WTC11 (cell line): ENCODE measurements around the gene OR2V1. TPM values are rescaled to one million over a fixed set of nuclear protein-coding genes. Genes with fewer than 3 reads are reported as not detected.

Experiments used
- ATAC-seq: fragments of 200-7000 bp; cut with Tn5 transposase; 2 replicates; pipeline ENCODE4 v1.10.0; 2021; ENCODE audit warnings: mild to moderate bottlenecking, moderate library complexity
- CTCF ChIA-PET: fragments of 300-600 bp; sonication (Branson Sonifier 250); formaldehyde crosslinking; loops from one replicate; lab custom pipeline; 2021; ENCODE audit warnings: antibody characterized with exemption; lab: Charles Lee
- POLR2A ChIA-PET: fragments of 350-600 bp; sonication (Branson Sonifier 250); formaldehyde crosslinking; loops from one replicate; lab custom pipeline; 2021; ENCODE audit warnings: antibody characterized with exemption; lab: Charles Lee
- DNase-seq: peaks from one replicate; pipeline ENCODE4 v3.0.0; 2021; ENCODE audit warnings: low spot score
- H3K27ac Mint-ChIP-seq: 2 replicates; pipeline ENCODE4 v1.8.0; 2021; ENCODE audit warnings: mixed read lengths
- H3K27me3 Mint-ChIP-seq: 2 replicates; pipeline ENCODE4 v1.8.0; 2021; ENCODE audit warnings: low read depth, mild to moderate bottlenecking, moderate library complexity, mixed read lengths
- H3K36me3 Mint-ChIP-seq: 2 replicates; pipeline ENCODE4 v1.8.0; 2021; ENCODE audit warnings: mixed read lengths
- H3K4me1 Mint-ChIP-seq: 2 replicates; pipeline ENCODE4 v1.8.0; 2022; ENCODE audit warnings: mixed read lengths
- H3K4me3 Mint-ChIP-seq: 2 replicates; pipeline ENCODE4 v1.8.0; 2021; ENCODE audit warnings: mild to moderate bottlenecking, moderate library complexity, mixed read lengths
- H3K9me3 Mint-ChIP-seq: 2 replicates; pipeline ENCODE4 v1.8.0; 2021; ENCODE audit warnings: mixed read lengths
- CDX4 ChIP-seq: fragments of 250-450 bp; sonication (Bioruptor Pico); IDR thresholded peaks from 2 replicates; pipeline ENCODE4 v1.9.0; 2021; ENCODE audit warnings: moderate library complexity, mild to moderate bottlenecking, inconsistent platforms, borderline replicate concordance
- CTCF ChIP-seq: fragments of 200-600 bp; IDR thresholded peaks from 2 replicates; pipeline ENCODE4 v1.8.0; 2022; ENCODE audit warnings: antibody characterized with exemption
- HMGA2 ChIP-seq: fragments of 250-450 bp; sonication (Bioruptor Pico); IDR thresholded peaks from 2 replicates; pipeline ENCODE4 v1.4.0; 2021; ENCODE audit warnings: mild to moderate bottlenecking, moderate library complexity
- JAZF1 ChIP-seq: fragments of 250-450 bp; sonication (Bioruptor Pico); IDR thresholded peaks from 2 replicates; pipeline ENCODE4 v1.9.0; 2021; ENCODE audit warnings: moderate library complexity, mild to moderate bottlenecking, inconsistent platforms
- JUN ChIP-seq: sonication (generic); formaldehyde crosslinking; IDR thresholded peaks from 2 replicates; pipeline ENCODE4 v1.8.0; 2023; ENCODE audit warnings: mild to moderate bottlenecking, missing genetic modification reagents
- NR1H2 ChIP-seq: sonication (generic); formaldehyde crosslinking; IDR thresholded peaks from 2 replicates; pipeline ENCODE4 v1.9.0; 2021; ENCODE audit warnings: mild to moderate bottlenecking, moderate library complexity, missing genetic modification reagents
- OVOL2 ChIP-seq: fragments of 250-450 bp; sonication (Bioruptor Pico); IDR thresholded peaks from 2 replicates; pipeline ENCODE4 v1.9.0; 2021; ENCODE audit warnings: mild to moderate bottlenecking, borderline replicate concordance
- PREB ChIP-seq: sonication (generic); formaldehyde crosslinking; IDR thresholded peaks from 2 replicates; pipeline ENCODE4 v1.8.1; 2022; ENCODE audit warnings: mild to moderate bottlenecking, missing genetic modification reagents, moderate library complexity, borderline replicate concordance
- RORB ChIP-seq: fragments of 250-450 bp; sonication (Bioruptor Pico); IDR thresholded peaks from 2 replicates; pipeline ENCODE4 v1.9.0; 2021; ENCODE audit warnings: mild to moderate bottlenecking
- SMAD4 ChIP-seq: sonication (generic); formaldehyde crosslinking; IDR thresholded peaks from 2 replicates; pipeline ENCODE4 v1.8.0; 2022; ENCODE audit warnings: mild to moderate bottlenecking, missing genetic modification reagents
- TEAD1 ChIP-seq: sonication (generic); formaldehyde crosslinking; IDR thresholded peaks from 2 replicates; pipeline ENCODE4 v1.8.0; 2022; ENCODE audit warnings: mild to moderate bottlenecking, missing genetic modification reagents
- TP53 ChIP-seq: sonication (generic); formaldehyde crosslinking; IDR thresholded peaks from 2 replicates; pipeline ENCODE4 v1.8.1; 2023; ENCODE audit warnings: mild to moderate bottlenecking, missing genetic modification reagents
- ZNF121 ChIP-seq: sonication (generic); formaldehyde crosslinking; IDR thresholded peaks from 2 replicates; pipeline ENCODE4 v1.8.0; 2023; ENCODE audit warnings: missing genetic modification reagents
- ZNF138 ChIP-seq: sonication (generic); formaldehyde crosslinking; conservative IDR thresholded peaks from 2 replicates; pipeline ENCODE4 v1.8.1; 2022; ENCODE audit warnings: mild to moderate bottlenecking, moderate library complexity, missing genetic modification reagents
- ZNF317 ChIP-seq: sonication (generic); formaldehyde crosslinking; IDR thresholded peaks from 2 replicates; pipeline ENCODE4 v1.8.1; 2023; ENCODE audit warnings: low read depth, mild to moderate bottlenecking, moderate library complexity, missing genetic modification reagents, borderline replicate concordance
- ZNF425 ChIP-seq: fragments of 250-450 bp; sonication (Bioruptor Pico); conservative IDR thresholded peaks from 2 replicates; pipeline ENCODE4 v1.9.0; 2021; ENCODE audit warnings: mild to moderate bottlenecking
- ZNF671 ChIP-seq: fragments of 250-450 bp; sonication (Bioruptor Pico); IDR thresholded peaks from 2 replicates; pipeline ENCODE4 v1.8.0; 2021; ENCODE audit warnings: mild to moderate bottlenecking
- total RNA-seq: library from RNA; stranded (reverse); gene quantifications from 3 replicates; pipeline ENCODE4 v1.2.3, GENCODE V29; 2021
- TF ChIP-seq, protein P1 (sequence below): sonication (generic); formaldehyde crosslinking; IDR thresholded peaks from 2 replicates; pipeline ENCODE4 v1.8.0; 2022; ENCODE audit warnings: mild to moderate bottlenecking, missing genetic modification reagents
- TF ChIP-seq, protein P2 (sequence below): fragments of 250-450 bp; sonication (Bioruptor Pico); IDR thresholded peaks from 2 replicates; pipeline ENCODE4 v1.8.0; 2021; ENCODE audit warnings: mild to moderate bottlenecking
- TF ChIP-seq, protein P3 (sequence below): sonication (generic); formaldehyde crosslinking; IDR thresholded peaks from 2 replicates; pipeline ENCODE4 v1.8.1; 2023; ENCODE audit warnings: mild to moderate bottlenecking, moderate library complexity, missing genetic modification reagents

OR2V1 gene
- total RNA-seq, 1 experiment from 2014 or later: not detected

DNA sequence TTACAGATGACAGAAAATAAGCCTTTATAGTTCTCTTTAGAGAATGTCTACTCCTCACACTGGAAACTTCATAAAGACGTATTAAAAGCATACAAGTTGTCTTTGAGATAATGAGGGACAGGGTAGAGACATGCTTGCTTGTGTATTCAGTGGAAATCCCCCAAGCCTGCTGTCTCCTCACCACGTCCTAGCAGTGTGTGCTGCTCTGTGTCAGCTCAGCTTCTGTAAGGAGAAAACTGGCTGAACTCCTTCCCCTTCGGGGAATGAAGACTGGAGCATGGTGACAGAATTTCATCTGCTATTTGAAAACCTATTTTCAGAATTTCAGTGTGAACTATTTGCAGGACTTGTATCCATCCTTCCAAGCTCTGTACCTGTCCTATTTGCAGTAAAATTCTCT is 25.8 kb upstream of the OR2V1 start (continued):
- TF ChIP-seq SMAD4 (CRISPR knock-in tag): no peak
- no peak for TF ChIP-seq ZNF317 (CRISPR knock-in tag)

GRCh38 chr5:181153814-181154213 is 22.8 kb upstream of the OR2V1 start:
- H3K27me3 Mint-ChIP-seq: peaks cover 41% of the 10 kb centered on the region
- no peak for DNase-seq
- peaks cover 19% of the 10 kb centered on the region for H3K4me1 Mint-ChIP-seq
- POLR2A ChIA-PET: no interaction called here
- no peak overlapping the region for H3K27ac Mint-ChIP-seq
- no peak for ATAC-seq
- no peaks in the 10 kb centered on the region for H3K36me3 Mint-ChIP-seq
- CTCF ChIA-PET: no interaction called here
- TF ChIP-seq, protein P1, sequence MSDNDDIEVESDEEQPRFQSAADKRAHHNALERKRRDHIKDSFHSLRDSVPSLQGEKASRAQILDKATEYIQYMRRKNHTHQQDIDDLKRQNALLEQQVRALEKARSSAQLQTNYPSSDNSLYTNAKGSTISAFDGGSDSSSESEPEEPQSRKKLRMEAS (CRISPR knock-in tag): no peak
- TF ChIP-seq ZNF138 (CRISPR knock-in tag) (no peak), TEAD1 (no peak), TP53 (CRISPR knock-in tag) (no peak), NR1H2 (CRISPR knock-in tag) (no peak), ZNF425 (CRISPR knock-in tag) (no peak), OVOL2 (CRISPR knock-in tag) (no peak), JUN (no peak), CTCF (no peak), HMGA2 (CRISPR knock-in tag) (no peak)
- TF ChIP-seq, protein P2, sequence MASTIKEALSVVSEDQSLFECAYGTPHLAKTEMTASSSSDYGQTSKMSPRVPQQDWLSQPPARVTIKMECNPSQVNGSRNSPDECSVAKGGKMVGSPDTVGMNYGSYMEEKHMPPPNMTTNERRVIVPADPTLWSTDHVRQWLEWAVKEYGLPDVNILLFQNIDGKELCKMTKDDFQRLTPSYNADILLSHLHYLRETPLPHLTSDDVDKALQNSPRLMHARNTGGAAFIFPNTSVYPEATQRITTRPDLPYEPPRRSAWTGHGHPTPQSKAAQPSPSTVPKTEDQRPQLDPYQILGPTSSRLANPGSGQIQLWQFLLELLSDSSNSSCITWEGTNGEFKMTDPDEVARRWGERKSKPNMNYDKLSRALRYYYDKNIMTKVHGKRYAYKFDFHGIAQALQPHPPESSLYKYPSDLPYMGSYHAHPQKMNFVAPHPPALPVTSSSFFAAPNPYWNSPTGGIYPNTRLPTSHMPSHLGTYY: no peak
- H3K4me3 Mint-ChIP-seq: no peak overlapping the region
- H3K9me3 Mint-ChIP-seq: peaks cover 19% of the 10 kb centered on the region

DNA sequence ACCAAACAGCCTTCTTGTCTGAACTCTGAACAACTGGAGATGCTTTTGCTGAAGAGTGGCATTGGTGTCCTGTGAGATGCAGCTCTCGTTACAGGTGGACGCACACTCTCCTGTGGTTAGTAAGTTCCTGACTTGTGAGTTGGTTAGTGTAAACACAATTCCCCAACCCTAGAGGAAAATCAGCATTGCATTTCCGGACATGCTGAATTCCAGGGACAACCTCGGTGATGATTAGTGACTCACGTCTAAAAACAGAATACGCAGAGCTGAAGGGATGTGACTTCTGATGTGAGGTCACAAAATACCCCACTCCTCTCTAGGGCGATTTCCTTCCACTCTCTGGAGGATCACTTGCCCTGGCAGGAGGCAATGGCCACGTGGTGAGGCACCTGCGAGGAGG is 21.4 kb upstream of the OR2V1 start:
- peaks cover 25% of the 10 kb centered on the region for H3K4me1 Mint-ChIP-seq
- H3K36me3 Mint-ChIP-seq: no peaks in the 10 kb centered on the region
- ChIA-PET CTCF (interaction anchor here (1.2 to 2.8 kb wide), 2 partner anchors 11 to 16 kb away, joined by 3 to 11 read pairs; no protein-coding TSS in a partner anchor), POLR2A (no interaction called here)
- H3K27ac Mint-ChIP-seq: no peak overlapping the region
- no peak for ATAC-seq
- no peak for DNase-seq
- peaks cover 25% of the 10 kb centered on the region for H3K9me3 Mint-ChIP-seq
- H3K4me3 Mint-ChIP-seq: no peak overlapping the region
- H3K27me3 Mint-ChIP-seq: peaks cover 47% of the 10 kb centered on the region
- no peak for TF ChIP-seq JAZF1
- no peak for TF ChIP-seq ZNF317 (CRISPR knock-in tag)
- TF ChIP-seq ZNF121: no peak
- TF ChIP-seq CTCF: no peak
- no peak for TF ChIP-seq ZNF671
- TF ChIP-seq RORB: no peak
- TF ChIP-seq CDX4 (CRISPR knock-in tag): no peak
- no peak for TF ChIP-seq PREB (CRISPR knock-in tag)
- TF ChIP-seq, protein P3, sequence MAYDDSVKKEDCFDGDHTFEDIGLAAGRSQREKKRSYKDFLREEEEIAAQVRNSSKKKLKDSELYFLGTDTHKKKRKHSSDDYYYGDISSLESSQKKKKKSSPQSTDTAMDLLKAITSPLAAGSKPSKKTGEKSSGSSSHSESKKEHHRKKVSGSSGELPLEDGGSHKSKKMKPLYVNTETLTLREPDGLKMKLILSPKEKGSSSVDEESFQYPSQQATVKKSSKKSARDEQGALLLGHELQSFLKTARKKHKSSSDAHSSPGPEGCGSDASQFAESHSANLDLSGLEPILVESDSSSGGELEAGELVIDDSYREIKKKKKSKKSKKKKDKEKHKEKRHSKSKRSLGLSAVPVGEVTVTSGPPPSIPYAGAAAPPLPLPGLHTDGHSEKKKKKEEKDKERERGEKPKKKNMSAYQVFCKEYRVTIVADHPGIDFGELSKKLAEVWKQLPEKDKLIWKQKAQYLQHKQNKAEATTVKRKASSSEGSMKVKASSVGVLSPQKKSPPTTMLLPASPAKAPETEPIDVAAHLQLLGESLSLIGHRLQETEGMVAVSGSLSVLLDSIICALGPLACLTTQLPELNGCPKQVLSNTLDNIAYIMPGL (CRISPR knock-in tag): no peak
- TF ChIP-seq ZNF425 (CRISPR knock-in tag): no peak
